Astrocyte (in vitro differentiated cells and primary cell): Measurements from ENCODE around the gene PLXND1. TPM values are rescaled to one million over a fixed set of nuclear protein-coding genes. Genes with fewer than 3 reads are reported as not detected.

Experiments used
- DNase-seq: peaks from one replicate; pipeline ENCODE4 v3.0.0-alpha.2; 2010; ENCODE audit warnings: low read depth
- FAIRE-seq: peaks from 2 replicates; lab custom pipeline; 2011; peaks lifted over from hg19 to GRCh38; lab: Jason Lieb, UNC
- H2AFZ ChIP-seq: 2 replicates; pipeline ENCODE4 v1.6.0; 2012; ENCODE audit warnings: low read depth, low read length, inconsistent platforms
- H3K27ac ChIP-seq: 2 replicates; pipeline ENCODE4 v1.5.1; 2011; ENCODE audit warnings: low read depth, low read length, inconsistent platforms
- H3K27me3 ChIP-seq: 2 replicates; pipeline ENCODE4 v1.6.0; 2011; ENCODE audit warnings: low read length, inconsistent platforms; ENCODE audit not compliant: insufficient read depth
- H3K36me3 ChIP-seq: 2 replicates; pipeline ENCODE4 v1.5.1; 2011; ENCODE audit warnings: low read length, inconsistent platforms; ENCODE audit not compliant: insufficient read depth
- H3K4me1 ChIP-seq: 2 replicates; pipeline ENCODE4 v1.5.1; 2011; ENCODE audit warnings: low read length, inconsistent platforms; ENCODE audit not compliant: insufficient read depth
- H3K4me2 ChIP-seq: 2 replicates; pipeline ENCODE4 v1.6.0; 2012; ENCODE audit warnings: low read length, inconsistent platforms
- H3K4me3 ChIP-seq: 2 replicates; pipeline ENCODE4 v1.5.1; 2011; ENCODE audit warnings: low read depth, mild to moderate bottlenecking, low read length, inconsistent platforms; ENCODE audit not compliant: insufficient read depth
- H3K79me2 ChIP-seq: 2 replicates; pipeline ENCODE4 v1.6.0; 2012; ENCODE audit warnings: mild to moderate bottlenecking, low read length, inconsistent platforms; ENCODE audit not compliant: insufficient read depth
- H3K9ac ChIP-seq: 2 replicates; pipeline ENCODE4 v1.6.0; 2012; ENCODE audit warnings: mild to moderate bottlenecking, low read length, inconsistent platforms
- H3K9me3 ChIP-seq: 2 replicates; pipeline ENCODE4 v1.5.1; 2012; ENCODE audit warnings: low read depth, mild to moderate bottlenecking, low read length, inconsistent platforms; ENCODE audit not compliant: insufficient read depth
- H4K20me1 ChIP-seq: 2 replicates; pipeline ENCODE4 v1.6.0; 2012; ENCODE audit warnings: low read length, inconsistent platforms; ENCODE audit not compliant: insufficient read depth
- H3K27ac Mint-ChIP-seq: one replicate; pipeline ENCODE4 v1.8.0; 2021; ENCODE audit warnings: mild to moderate bottlenecking, mixed read lengths; ENCODE audit not compliant: unreplicated experiment
- H3K27me3 Mint-ChIP-seq: one replicate; pipeline ENCODE4 v1.8.0; 2021; ENCODE audit warnings: low read depth, mixed read lengths; ENCODE audit not compliant: unreplicated experiment
- H3K36me3 Mint-ChIP-seq: one replicate; pipeline ENCODE4 v1.8.0; 2021; ENCODE audit warnings: low read depth, mixed read lengths; ENCODE audit not compliant: unreplicated experiment
- H3K4me1 Mint-ChIP-seq: one replicate; pipeline ENCODE4 v1.8.0; 2021; ENCODE audit warnings: low read depth, mixed read lengths; ENCODE audit not compliant: unreplicated experiment
- H3K4me3 Mint-ChIP-seq: one replicate; pipeline ENCODE4 v1.8.0; 2021; ENCODE audit warnings: mild to moderate bottlenecking, moderate library complexity, mixed read lengths; ENCODE audit not compliant: unreplicated experiment
- H3K9me3 Mint-ChIP-seq: one replicate; pipeline ENCODE4 v1.8.0; 2021; ENCODE audit warnings: mild to moderate bottlenecking, mixed read lengths; ENCODE audit not compliant: unreplicated experiment
- CTCF ChIP-seq: IDR thresholded peaks from 2 replicates; pipeline ENCODE4 v1.5.1; 2011; ENCODE audit warnings: low read depth, mild to moderate bottlenecking, inconsistent platforms, low read length, moderate library complexity; ENCODE audit not compliant: insufficient read depth
- EZH2 ChIP-seq: IDR thresholded peaks from 2 replicates; pipeline ENCODE4 v1.6.1; 2012; ENCODE audit warnings: mild to moderate bottlenecking, low read length, inconsistent platforms; ENCODE audit not compliant: insufficient read depth
- total RNA-seq: library from RNA; stranded (reverse); gene quantifications from 2 replicates; pipeline ENCODE4 v1.2.1, GENCODE V29; 2021

PLXND1 gene
- total RNA-seq, 1 donor from 2014 or later: 184 TPM

- H3K4me2 ChIP-seq: peak overlapping the region; percentile 50
- peak overlapping the region; percentile 77 for H3K27ac Mint-ChIP-seq
- H3K4me3 Mint-ChIP-seq: peak overlapping the region; percentile 42
- peaks cover 54% of the 10 kb centered on the region for H3K4me1 Mint-ChIP-seq
- H3K4me3 ChIP-seq: no peak overlapping the region
- peak; percentile 90 for DNase-seq
- no peaks in the 10 kb centered on the region for H4K20me1 ChIP-seq
- peaks cover 23% of the 10 kb centered on the region for H3K4me1 ChIP-seq
- H3K36me3 Mint-ChIP-seq: peaks cover 2% of the 10 kb centered on the region
- FAIRE-seq: peak; percentile 69
- H3K9ac ChIP-seq: no peak overlapping the region
- H3K9me3 ChIP-seq: no peaks in the 10 kb centered on the region
- H3K79me2 ChIP-seq: peaks cover 2% of the 10 kb centered on the region
- H3K27ac ChIP-seq: peak overlapping the region; percentile 39
- no peaks in the 10 kb centered on the region for H3K36me3 ChIP-seq
- TF ChIP-seq CTCF (no peak), EZH2 (no peak)
- H3K27me3 Mint-ChIP-seq: no peaks in the 10 kb centered on the region
- no peak overlapping the region for H2AFZ ChIP-seq
- no peaks in the 10 kb centered on the region for H3K27me3 ChIP-seq
- no peaks in the 10 kb centered on the region for H3K9me3 Mint-ChIP-seq
These were observed 45.1 kb upstream of the PLXND1 start for GRCh38 chr3:129651435-129652202.

GRCh38 chr3:129650256-129650872, 43.9 kb upstream of the PLXND1 start:
- Histone ChIP-seq H3K9ac (peak overlapping the region; percentile 33), H3K9me3 (no peaks in the 10 kb centered on the region), H3K36me3 (no peaks in the 10 kb centered on the region), H4K20me1 (no peaks in the 10 kb centered on the region), H3K4me1 (peaks cover 23% of the 10 kb centered on the region), H3K79me2 (peaks cover 2% of the 10 kb centered on the region), H3K27ac (no peak overlapping the region), H2AFZ (no peak overlapping the region), H3K27me3 (no peaks in the 10 kb centered on the region), H3K4me3 (no peak overlapping the region), H3K4me2 (peak overlapping the region; percentile 42)
- Mint-ChIP-seq H3K4me1 (peaks cover 43% of the 10 kb centered on the region), H3K27ac (peak overlapping the region; percentile 54), H3K36me3 (peaks cover 2% of the 10 kb centered on the region), H3K4me3 (no peak overlapping the region), H3K27me3 (no peaks in the 10 kb centered on the region), H3K9me3 (no peaks in the 10 kb centered on the region)
- peak; percentile 63 for TF ChIP-seq CTCF
- no peak for TF ChIP-seq EZH2
- no peak for FAIRE-seq
- peak; percentile 74 for DNase-seq
